Measurements from ENCODE around the gene NPLOC4. TPM values are rescaled to one million over a fixed set of nuclear protein-coding genes. Genes with fewer than 3 reads are reported as not detected.
A peak's percentile ranks its signal among the peaks of the same experiment; 100 is the strongest.
"Not testable (repeated sequence)": the region's sequence is repeated elsewhere in the genome, so short reads cannot be mapped to it uniquely, and the experiment has no call there.

Gene NPLOC4
- total RNA-seq, 1 experiment from 2014 or later: 75.7 TPM

GRCh38 chr17:81535480-81536298 is 101.2 kb downstream of the NPLOC4 start:
- no peak for DNase-seq (ENCODE audit: low read depth)

- no peak for DNase-seq (ENCODE audit: low read depth)
Measured at GRCh38 chr17:81535007-81535328, 101.9 kb downstream of the NPLOC4 start.

GRCh38 chr17:81534157-81535006 is 102.5 kb downstream of the NPLOC4 start:
- peak; percentile 31 for DNase-seq (ENCODE audit: low read depth)

- no peak for DNase-seq (ENCODE audit: low read depth)
Measured at GRCh38 chr17:81533339-81534141, 103.4 kb downstream of the NPLOC4 start.

GRCh38 chr17:81532490-81533287 is 104.2 kb downstream of the NPLOC4 start:
- no peak for DNase-seq (ENCODE audit: low read depth)

- DNase-seq (ENCODE audit: low read depth): not testable (repeated sequence)
Measured at GRCh38 chr17:81531998-81532404, 104.9 kb downstream of the NPLOC4 start.

GRCh38 chr17:81531013-81531412 is 105.9 kb downstream of the NPLOC4 start:
- not testable (repeated sequence) for DNase-seq (ENCODE audit: low read depth)

- DNase-seq (ENCODE audit: low read depth): no peak
Measured at GRCh38 chr17:81529437-81529803, 107.5 kb downstream of the NPLOC4 start.

- DNase-seq (ENCODE audit: low read depth): no peak
Measured at GRCh38 chr17:81528651-81529436, 108.1 kb downstream of the NPLOC4 start.

- DNase-seq (ENCODE audit: low read depth): no peak
Measured at GRCh38 chr17:81528384-81528650, 108.6 kb downstream of the NPLOC4 start.

- DNase-seq (ENCODE audit: low read depth): no peak
Measured at GRCh38 chr17:81527591-81528383, 109.1 kb downstream of the NPLOC4 start, which contains the start of gene FSCN2. FSCN2 (plus strand) TSS chr17:81528377; CDS start chr17:81528532, 155 bp downstream.

- DNase-seq (ENCODE audit: low read depth): no peak
Measured at GRCh38 chr17:81526662-81527571, 110.0 kb downstream of the NPLOC4 start.

- no peak for DNase-seq (ENCODE audit: low read depth)
Measured at GRCh38 chr17:81524865-81525159, 112.1 kb downstream of the NPLOC4 start.

GRCh38 chr17:81524039-81524864 is 112.7 kb downstream of the NPLOC4 start:
- DNase-seq (ENCODE audit: low read depth): no peak

GRCh38 chr17:81523402-81524038 is 113.4 kb downstream of the NPLOC4 start:
- peak; percentile 65 for DNase-seq (ENCODE audit: low read depth)

GRCh38 chr17:81522491-81523401 is 114.2 kb downstream of the NPLOC4 start:
- DNase-seq (ENCODE audit: low read depth): no peak
